ENCODE results near the gene NAA25. TPM values are rescaled to one million over a fixed set of nuclear protein-coding genes. Genes with fewer than 3 reads are reported as not detected.
"Not testable (repeated sequence)": the region's sequence is repeated elsewhere in the genome, so short reads cannot be mapped to it uniquely, and the experiment has no call there.

Gene NAA25
- total RNA-seq, 1 donor from 2014 or later: 37.4 TPM

- Mint-ChIP-seq H3K9me3 (no peaks in the 10 kb centered on the region), H3K4me1 (peaks cover 6% of the 10 kb centered on the region), H3K36me3 (peaks cover 7% of the 10 kb centered on the region), H3K27ac (no peak overlapping the region), H3K4me3 (no peak overlapping the region), H3K27me3 (ENCODE audit: low read depth) (no peaks in the 10 kb centered on the region)
- TF ChIP-seq, protein P1, sequence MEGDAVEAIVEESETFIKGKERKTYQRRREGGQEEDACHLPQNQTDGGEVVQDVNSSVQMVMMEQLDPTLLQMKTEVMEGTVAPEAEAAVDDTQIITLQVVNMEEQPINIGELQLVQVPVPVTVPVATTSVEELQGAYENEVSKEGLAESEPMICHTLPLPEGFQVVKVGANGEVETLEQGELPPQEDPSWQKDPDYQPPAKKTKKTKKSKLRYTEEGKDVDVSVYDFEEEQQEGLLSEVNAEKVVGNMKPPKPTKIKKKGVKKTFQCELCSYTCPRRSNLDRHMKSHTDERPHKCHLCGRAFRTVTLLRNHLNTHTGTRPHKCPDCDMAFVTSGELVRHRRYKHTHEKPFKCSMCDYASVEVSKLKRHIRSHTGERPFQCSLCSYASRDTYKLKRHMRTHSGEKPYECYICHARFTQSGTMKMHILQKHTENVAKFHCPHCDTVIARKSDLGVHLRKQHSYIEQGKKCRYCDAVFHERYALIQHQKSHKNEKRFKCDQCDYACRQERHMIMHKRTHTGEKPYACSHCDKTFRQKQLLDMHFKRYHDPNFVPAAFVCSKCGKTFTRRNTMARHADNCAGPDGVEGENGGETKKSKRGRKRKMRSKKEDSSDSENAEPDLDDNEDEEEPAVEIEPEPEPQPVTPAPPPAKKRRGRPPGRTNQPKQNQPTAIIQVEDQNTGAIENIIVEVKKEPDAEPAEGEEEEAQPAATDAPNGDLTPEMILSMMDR (IDR thresholded peaks at IDR 0.05; ENCODE audit: unreplicated experiment): no peak
- no peak for DNase-seq (ENCODE audit: low spot score in 2 of 2, unreplicated experiment in 2 of 2)
These were observed 107.8 kb downstream of the NAA25 start for GRCh38 chr12:112000820-112001219.

DNA sequence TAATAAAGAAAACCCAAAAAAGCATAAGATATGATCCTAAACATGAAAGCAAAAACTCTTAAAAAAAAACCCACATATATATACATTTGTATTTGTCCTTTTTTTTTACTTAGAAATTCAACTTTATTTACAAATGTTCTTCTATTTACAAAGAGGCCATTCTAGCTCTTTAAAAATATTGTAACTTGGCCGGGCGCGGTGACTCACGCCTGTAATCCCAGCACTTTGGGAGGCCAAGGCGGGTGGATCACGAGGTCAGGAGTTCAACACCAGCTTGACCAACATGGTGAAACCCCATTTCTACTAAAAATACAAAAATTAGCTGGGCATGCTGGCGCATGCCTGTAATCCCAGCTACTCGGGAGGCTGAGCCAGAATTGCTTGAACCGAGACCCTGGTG lies 109.5 kb downstream of the NAA25 start:
- not testable (repeated sequence) for H3K27me3 Mint-ChIP-seq (ENCODE audit: low read depth); H3K4me1 Mint-ChIP-seq; H3K27ac Mint-ChIP-seq; H3K4me3 Mint-ChIP-seq; H3K9me3 Mint-ChIP-seq; DNase-seq (ENCODE audit: low spot score in 2 of 2, unreplicated experiment in 2 of 2); H3K36me3 Mint-ChIP-seq

DNA sequence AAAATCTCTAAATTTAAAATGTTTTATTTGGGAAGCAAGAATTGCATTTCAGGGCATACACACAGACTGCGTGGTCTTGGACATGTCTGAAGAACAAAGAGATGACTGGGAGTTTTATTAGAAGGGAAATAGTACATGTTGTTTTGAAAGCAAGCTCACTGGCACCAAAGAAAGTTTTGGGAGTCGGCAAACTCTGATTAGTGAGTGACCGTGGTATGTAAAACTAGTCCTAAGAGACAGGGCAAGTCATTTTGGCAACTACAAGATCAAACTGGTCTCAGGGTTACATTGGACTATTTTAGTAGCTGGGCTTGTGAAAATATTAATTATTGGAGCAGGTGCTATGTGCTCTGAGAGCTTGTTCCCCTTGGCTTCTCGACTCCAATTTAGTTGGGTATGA lies 110.6 kb downstream of the NAA25 start:
- Mint-ChIP-seq H3K27ac (no peak overlapping the region), H3K4me3 (no peak overlapping the region), H3K27me3 (ENCODE audit: low read depth) (no peaks in the 10 kb centered on the region), H3K9me3 (no peaks in the 10 kb centered on the region), H3K36me3 (peaks cover 2% of the 10 kb centered on the region), H3K4me1 (peaks cover 13% of the 10 kb centered on the region)
- TF ChIP-seq, protein P1 (IDR thresholded peaks at IDR 0.05; ENCODE audit: unreplicated experiment): no peak
- DNase-seq (ENCODE audit: low spot score in 2 of 2, unreplicated experiment in 2 of 2): no peak

- H3K27ac Mint-ChIP-seq: no peak overlapping the region
- H3K4me3 Mint-ChIP-seq: no peak overlapping the region
- no peak for DNase-seq (ENCODE audit: low spot score in 2 of 2, unreplicated experiment in 2 of 2)
- H3K27me3 Mint-ChIP-seq (ENCODE audit: low read depth): no peaks in the 10 kb centered on the region
- no peaks in the 10 kb centered on the region for H3K36me3 Mint-ChIP-seq
- no peaks in the 10 kb centered on the region for H3K9me3 Mint-ChIP-seq
- H3K4me1 Mint-ChIP-seq: peaks cover 13% of the 10 kb centered on the region
- TF ChIP-seq, protein P1 (IDR thresholded peaks at IDR 0.05; ENCODE audit: unreplicated experiment): no peak
These were observed 111.3 kb downstream of the NAA25 start for GRCh38 chr12:111997300-111997699.

DNA sequence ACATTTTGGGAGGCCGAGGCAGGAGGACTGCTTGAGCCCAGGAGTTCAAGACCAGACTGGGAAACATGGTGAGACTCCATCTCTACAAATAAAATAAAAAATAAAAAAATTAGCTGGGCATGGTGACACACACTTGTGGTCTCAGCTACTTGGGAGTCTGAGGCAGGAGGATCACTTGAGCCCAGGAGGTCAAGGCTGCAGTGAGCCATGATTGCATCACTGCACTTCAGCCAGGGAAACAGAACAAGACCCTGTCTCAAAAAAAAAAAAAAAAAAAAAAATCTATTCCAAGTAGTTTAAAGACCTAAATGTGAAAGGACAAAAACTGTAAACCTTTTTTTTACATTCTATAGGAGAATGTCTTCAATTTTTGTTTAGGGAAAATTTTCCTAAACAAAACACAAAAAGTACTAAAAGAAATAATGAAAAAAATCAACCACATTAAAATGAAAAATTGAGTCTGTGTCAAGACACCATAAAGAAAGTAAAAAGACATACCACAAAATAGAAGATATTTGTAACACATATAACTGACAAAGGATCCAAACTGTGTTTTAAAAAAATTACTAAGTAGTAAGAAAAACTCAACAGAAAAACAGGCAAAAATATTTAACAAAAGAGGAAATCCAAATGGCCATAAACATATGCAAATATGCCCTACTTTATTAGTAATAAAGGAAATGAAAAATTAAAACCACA lies 112.7 kb downstream of the NAA25 start:
- H3K9me3 Mint-ChIP-seq: no peaks in the 10 kb centered on the region
- no peaks in the 10 kb centered on the region for H3K27me3 Mint-ChIP-seq (ENCODE audit: low read depth)
- no peak overlapping the region for H3K4me3 Mint-ChIP-seq
- peaks cover 2% of the 10 kb centered on the region for H3K36me3 Mint-ChIP-seq
- TF ChIP-seq, protein P1 (IDR thresholded peaks at IDR 0.05; ENCODE audit: unreplicated experiment): no peak
- H3K27ac Mint-ChIP-seq: no peak overlapping the region
- no peak for DNase-seq (ENCODE audit: low spot score in 2 of 2, unreplicated experiment in 2 of 2)
- peaks cover 13% of the 10 kb centered on the region for H3K4me1 Mint-ChIP-seq

DNA sequence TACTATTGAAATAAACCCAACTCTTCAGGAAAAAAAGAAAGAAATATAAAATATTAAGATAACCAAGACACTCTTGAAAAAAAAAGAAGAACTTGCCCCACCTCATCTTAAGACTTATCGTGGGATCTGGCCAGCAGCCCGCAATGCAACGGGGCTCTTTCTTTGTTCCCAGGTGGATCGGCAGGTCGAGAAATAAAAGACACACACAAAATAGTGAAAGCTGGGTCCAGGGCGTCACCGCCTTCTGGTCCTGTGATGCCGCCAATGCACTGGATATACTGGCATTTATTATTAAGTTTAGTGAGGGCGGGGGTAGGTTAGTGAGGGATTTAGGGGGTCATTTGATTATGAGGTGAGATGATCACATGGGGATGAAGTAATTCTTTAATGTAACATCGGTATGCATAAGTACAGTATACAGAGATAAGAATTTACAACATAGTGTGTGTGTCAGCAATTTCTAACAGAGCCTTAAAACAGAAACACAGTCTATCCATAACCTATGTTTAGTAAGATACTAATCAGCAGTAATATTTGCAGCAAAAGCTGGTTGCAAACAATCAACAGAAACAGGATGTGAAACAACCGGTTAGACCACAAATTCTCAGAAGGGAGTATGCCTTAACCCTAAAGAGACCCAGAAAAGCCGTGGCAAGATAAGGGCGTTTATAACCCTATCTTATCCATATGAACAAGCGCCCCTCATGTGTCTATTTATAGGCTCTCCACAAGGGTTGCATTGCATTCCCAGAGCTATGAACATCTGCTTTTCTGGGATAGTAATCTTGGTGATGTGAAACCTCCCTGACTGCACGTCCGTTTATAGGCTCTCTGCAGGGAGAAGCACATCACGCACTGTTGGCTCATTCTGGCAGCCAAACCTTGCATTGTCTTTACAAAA lies 114.1 kb downstream of the NAA25 start:
- not testable (repeated sequence) for H3K27me3 Mint-ChIP-seq (ENCODE audit: low read depth); DNase-seq (ENCODE audit: low spot score in 2 of 2, unreplicated experiment in 2 of 2); H3K9me3 Mint-ChIP-seq; H3K36me3 Mint-ChIP-seq
- H3K27ac Mint-ChIP-seq: peak overlapping the region; percentile 85
- peak overlapping the region; percentile 1 for H3K4me3 Mint-ChIP-seq
- peaks cover 12% of the 10 kb centered on the region for H3K4me1 Mint-ChIP-seq
